ENCODE results near the gene TOLLIP.
A peak's percentile ranks its signal among the peaks of the same experiment; 100 is the strongest.

Gene TOLLIP

DNA sequence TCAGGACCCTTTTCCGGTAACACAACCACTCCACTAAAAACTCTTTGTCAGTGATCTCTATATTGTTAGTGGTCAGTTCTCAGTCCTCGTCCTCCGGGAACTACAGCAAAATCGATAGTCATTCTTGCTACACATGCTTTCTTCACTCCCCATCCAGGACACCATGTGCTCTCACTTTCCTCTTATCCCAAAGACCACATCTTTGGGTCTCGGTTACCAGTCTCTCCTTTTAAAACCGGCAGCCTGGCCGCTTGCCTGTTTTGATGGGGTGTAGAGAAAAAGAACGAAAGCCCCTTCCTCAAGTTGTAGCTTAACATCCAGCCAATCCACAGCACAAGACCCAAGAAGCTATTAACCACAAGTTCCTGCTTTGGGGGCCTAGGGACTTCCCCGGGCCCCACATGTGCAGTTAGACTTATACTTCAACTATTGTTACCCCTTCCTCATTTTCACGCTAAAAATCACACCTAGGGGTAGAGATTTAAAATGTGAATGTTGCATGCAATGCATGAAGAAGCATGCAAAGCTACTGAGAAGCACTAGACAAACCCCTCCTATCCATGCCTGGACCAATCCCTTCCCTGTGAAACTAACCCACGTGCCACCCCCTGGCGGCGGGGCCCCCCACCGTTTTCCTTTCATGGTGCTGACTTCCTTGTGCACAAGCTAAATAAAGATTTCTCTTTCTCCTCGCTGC lies 1.5 kb upstream of the TOLLIP start:
- DNase-seq (ENCODE audit: low spot score), result no peak

DNA sequence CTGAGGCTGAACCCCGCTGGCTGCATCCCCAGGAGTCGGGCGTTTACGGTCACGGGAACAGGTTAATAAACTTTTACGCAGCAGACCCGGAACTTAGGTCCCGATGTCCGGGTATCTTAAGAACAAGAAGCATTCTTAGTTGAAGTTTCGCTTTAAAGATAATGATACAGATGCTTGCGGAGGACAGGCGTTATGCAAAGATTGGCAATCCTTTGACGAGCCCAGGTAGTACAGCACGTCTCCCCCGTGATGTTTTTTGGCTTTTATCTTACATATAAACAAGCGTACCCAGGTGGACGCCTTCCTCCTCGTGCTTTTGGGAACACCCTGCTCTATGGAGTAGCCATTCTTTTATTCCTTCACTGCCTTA lies 871 bp upstream of the TOLLIP start:
- no peak for DNase-seq (ENCODE audit: low spot score)

DNA sequence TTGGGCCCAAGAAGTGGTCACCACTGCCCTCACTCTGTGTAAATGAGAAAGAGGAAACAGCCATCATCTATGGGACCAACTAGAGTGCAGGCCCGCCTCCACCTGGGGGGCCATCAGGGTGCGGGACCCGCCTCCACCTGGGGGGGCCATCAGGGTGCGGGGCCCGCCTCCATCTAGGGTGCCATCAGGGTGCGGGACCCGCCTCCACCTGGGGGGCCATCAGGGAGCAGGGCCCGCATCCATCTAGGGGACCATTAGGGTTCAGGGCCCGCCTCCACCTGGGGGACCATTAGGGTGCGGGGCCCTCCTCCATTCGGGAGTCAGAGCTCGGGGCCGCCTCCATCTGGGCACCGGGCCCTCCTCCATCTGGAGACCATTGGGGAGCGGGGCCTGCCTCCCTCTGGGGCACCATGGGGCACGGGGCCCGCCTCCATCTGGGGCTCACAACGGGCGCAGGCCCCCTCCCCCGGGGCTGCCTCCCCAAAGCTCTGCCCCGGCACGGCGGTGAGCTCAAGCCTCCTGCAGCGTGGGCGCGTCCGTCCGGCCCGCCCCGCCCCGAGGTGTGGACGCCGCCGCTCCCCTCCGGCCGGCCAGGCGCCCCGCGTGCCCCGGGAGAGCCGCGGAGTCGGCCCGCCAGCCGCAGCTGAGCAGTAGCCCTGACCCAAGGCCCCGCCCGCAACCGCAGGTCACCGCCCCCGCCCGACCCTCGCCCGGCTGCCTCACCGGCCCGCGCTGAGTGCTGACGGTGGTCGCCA lies 512 bp downstream of the TOLLIP start:
- DNase-seq (ENCODE audit: low spot score), result peak; percentile 57

DNA sequence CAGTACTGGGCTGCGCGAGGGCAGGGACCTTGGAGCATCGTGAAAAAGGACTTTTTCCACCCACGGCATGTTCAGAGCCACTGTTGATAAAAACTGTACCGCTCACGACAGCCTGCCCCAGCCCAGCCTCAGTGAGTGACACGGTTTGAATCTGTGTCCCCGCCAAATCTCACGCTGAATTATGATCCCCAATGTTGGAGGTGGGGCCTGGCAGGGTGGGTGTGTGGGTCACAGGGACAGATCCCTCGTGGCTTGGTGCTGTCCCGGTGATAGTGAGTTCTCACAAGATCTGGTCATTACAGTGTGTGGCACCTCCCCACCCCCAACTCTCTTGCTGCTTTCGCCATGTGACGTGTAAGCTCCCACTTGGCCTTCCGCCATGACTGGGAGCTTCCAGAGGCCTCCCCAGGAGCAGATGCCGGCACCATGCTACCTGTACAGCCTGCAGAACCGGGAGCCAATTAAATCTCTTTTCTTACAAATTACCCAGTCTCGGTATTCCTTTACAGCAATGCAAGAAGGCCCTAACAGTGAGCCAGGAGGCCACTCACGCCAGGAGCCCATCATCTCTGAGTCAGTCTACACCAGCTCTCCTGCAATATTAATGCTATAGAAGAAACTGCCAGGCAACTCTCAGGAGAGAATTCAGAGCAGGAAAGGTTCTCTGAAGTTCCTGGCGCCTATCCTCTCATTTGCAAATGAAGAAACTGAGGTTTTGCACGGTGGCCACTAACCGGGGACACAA lies 1.3 kb downstream of the TOLLIP start:
- DNase-seq (ENCODE audit: low spot score), result peak; percentile 47

DNA sequence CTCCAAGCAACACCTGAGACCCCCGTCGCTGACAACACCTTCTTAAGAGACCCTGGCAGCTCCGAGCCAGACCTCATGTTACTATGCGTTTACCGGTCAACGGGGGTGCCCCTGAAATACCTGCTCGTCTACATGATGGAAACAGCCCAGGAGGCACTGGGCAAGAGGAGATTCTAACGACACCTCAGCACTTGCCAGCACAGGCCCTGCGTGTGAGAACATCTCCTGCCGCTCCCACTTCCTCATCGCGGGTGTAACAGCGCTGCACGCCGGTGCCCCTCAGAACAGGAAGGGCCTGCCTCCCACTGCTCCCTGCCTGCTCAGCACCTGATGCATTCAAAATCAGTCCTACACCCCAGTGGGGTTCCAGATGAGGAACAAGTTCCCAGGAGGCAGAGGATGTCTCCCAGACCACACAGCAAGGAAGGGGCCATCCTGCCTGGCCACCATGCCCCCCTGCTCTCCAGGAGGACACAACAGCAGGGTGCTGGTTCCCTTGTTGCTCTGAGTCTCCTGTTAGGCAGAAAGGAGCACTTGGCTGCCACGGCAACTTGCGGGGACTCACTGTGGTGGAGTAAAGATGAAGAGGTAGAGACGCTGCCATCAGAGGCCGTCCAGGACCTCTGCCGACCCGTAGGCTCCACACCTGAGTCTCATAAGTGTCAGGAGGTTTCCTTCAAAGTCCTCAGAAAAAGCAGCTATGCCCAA lies 2.1 kb downstream of the TOLLIP start:
- no peak for DNase-seq (ENCODE audit: low spot score)

DNA sequence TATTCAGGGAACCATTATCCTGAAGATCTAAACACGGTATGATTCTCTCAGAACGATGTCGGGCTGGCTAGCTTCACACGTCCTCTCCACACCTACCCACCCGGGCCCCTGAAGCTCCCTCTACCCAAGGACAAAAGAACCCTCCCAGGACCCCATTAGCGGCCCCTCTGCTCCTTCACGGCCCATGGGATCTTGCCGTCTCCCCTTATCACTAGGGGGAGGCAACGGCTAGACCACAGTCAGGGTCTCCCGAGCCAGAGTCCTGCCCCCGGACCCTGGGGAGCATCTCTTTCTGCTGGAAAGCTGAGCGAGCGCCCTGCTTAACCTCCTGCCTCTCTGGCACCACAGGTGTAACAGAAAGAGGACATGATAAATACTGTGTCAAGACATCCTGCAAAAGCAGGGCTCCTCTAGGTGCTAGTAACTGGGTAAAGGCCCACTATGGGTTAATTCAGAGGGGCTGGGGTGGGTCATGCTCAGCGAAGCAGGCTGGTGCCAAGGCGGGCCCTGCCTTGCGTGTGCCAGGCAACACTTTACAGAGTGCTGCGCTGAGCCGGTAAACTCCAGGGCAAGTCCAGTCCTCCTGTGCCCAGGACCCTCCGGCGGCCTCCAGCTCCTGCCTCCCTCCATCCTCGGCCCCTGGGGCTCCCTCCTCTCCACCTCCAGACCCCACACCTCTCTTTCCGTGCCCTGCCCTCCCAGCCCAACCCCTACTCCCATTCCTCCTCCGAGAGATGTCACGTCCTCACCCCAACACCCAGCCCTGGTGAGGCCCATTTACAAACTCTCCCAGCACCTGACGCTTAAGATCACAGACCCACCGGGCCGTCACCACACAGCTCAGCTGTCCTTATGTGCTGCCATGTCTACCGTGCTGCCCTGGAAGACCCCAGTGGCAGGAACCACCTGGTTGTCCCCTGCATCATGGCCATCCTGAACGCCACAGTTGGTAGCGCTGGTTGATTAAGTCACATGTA lies 3.0 kb downstream of the TOLLIP start:
- no peak for DNase-seq (ENCODE audit: low spot score)

DNA sequence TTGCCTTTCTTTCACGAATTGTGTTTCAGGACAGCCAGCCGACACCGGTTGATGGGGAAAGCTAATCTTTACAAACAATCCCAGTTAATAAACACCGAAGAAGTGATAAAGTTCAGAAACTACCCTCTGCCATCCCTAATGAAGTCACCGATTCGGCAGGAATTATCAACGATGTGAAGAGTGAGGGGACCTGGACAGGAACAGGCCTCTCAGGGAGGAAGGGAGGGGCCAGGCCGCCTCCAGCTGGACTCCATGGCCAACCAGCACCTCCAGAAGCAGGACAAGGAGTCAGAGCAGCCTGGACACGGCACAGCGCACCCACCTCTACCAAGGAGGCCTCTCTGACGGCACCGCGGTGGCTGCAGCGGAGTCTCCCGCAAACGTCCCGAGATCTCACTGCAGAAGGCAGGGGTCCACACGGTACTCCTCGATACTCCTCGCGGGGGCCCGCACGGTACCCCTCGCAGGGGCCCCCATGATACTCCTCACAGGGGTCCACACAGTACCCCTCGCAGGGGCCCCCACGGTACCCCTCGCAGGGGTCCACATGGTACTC lies 3.9 kb downstream of the TOLLIP start:
- DNase-seq (ENCODE audit: low spot score), result no peak

DNA sequence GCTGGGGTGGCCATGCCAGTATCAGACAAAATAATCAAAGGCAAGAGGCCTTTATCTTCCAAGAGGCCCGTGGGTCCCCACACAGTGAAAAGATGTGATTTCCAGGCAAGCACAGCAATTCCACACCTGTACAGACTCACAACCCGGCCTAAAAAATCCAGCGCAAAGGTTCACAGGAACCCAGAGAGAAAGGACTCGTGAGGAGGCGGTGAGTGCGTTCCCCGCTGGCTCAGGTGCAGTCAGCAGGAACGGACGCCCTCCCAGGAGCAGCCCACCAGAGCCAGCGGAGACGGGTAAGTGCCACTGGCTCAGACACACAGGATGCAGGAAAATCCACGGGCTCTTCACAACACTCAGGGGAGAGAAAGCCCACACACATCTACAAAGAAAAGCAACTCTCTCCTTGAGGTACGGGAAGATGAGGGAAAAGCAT lies 4.4 kb downstream of the TOLLIP start:
- DNase-seq (ENCODE audit: low spot score), result no peak

DNA sequence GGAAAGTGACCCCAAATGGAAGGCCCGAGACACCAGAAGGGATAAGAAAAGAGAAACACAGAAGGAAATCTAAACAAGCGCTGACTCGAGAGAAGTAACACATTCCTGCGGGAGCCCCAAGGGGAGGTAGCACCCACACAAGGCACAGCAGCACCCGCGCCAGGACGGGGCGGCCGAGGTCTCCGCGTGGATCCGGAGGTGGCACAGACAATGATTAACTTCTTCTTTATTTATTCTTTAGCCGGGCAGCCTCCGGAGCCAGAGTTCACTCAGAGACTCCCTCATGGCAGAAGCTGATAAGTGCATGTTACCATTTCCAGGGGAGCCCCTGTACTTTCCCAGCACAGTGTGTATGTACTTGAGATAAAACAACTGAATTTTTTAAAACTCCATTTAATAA lies 5.1 kb downstream of the TOLLIP start:
- no peak for DNase-seq (ENCODE audit: low spot score)

DNA sequence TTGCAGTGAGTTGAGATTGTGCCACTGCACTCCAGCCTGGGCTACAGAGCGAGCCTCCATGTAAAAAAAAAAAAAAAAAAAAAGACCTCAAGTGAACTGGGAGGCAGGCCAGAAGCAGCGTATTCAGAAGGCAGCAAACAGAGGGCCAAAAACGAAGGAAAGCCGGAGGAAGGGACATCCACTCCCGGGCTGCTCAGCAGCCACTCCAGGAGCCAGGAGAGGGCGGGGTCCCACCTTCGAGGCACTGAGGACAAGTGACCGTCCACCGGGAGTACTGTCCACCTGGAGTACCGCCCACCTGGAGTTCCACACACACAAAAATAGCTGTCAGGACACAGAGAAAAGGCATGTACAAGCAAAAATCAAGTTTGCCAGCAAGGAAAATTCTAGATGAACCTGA lies 5.5 kb downstream of the TOLLIP start:
- DNase-seq (ENCODE audit: low spot score), result no peak

DNA sequence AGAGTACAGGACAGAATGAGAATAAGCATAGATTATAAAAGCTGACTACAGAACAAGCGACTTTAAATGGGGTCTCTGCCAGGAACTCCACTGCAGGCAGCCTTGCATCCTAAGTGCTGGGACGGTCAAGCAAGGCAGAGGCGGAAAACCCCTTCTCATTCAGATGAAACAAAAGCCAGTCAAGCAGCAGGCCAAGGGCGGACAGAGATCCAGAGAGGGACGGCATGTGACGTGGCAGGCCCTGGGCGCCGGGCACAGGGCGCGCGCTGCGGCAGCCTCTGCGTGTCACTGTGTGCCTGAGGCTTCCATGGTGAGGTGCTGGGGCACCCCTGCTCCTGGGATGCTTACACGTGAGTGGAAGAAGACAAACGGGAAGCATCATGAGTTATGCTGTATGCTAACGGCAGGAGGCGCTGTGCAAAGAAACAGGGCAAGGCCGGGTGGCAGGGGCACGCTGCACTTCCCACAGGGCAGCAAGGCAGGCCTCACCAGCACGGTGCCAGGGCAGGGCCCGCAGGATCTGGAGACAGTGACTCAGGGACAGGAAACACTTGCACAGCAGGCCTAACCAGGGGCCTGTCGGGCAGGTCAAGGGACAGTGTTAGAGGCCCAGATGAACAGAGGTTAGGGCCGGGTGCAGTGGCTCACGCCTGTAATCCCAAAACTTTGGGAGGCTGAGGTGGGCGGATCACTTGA lies 6.2 kb downstream of the TOLLIP start:
- no peak for DNase-seq (ENCODE audit: low spot score)

DNA sequence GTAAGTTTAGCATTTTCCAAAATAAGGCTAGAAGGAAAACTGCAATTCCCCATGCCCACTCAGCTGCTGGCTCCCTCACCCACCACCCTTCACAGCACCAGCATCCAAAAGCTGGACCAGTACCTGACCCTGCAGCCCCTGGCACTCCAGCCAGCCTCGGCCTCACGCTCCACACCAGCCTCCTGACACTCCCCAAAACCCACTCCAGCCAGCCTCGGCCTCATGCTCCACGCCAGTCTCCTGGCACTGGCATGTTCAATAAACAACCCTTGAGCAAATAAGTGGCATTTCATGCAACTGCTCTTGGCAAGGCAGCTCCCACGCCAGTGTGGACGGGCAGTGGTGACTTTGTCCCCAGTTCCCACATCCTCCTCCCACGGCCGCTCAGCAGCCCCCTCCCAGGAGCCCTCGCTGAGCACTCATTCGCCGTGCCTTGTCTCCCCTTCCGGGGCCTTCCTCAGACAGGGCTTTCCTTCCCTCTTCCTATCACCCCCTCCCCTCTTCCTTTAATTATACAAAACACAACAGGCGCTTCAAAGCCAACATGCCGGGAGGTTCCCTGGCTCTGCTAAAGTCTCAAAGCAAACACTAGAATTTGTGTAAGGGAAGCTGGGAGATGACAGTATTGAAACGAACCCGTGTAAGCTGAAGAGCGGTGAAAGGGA lies 6.8 kb downstream of the TOLLIP start:
- DNase-seq (ENCODE audit: low spot score), result no peak

DNA sequence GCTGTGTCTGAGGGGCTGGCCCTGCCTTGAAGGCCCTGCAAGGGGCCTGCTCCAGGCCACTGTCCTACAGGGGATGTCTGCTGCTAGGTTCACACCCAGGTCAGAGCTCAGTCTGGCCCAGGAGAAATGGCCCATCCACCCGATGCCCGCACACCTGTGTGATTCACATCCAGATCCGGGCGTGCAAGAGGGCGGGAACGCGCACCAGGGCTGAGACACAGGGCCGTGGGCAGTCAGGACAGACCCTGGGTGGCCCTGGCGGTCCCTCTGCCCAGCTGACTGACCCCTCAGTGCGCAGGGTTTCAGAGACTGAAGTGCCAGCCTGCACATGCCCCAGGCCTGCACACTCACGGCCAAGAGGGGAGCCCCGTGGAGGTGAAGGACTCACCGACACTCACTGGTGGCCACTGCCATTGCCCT lies 7.4 kb downstream of the TOLLIP start:
- DNase-seq (ENCODE audit: low spot score), result no peak

DNA sequence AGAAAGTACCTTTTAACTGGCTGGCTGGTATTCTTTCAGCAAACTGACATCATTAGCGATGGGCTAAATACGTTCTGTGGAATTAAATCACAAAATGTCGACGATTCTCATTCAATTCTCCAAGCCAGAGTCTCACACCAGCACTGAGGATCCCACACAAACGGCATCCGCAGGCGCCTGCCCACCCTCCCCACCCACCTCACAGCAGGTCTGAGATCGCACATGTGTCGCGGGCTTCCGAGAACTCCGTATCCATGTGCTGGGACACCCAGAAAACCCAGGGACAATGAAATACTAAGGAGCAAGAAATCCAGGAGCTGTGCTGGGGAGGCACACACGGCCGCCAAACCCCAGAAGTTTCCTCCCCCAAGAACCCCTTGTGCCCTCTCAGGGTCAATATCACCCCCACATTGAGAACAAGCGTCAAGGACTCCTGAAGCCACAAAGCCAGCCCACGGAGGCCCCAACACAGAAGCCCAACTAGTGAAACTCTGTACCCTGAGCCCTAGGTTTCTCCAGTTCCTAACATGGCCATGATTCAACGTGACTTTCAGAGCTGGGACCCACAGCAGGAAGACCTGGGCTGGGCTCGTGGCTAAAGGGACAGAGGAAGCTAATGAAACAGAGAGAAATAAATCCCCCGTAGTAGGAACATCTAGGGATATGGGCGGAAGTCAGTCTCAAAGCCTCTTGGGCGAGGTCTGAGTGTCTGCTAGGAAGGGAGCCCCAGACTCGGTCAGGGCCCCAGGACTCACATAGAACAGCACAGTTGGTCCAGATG lies 8.0 kb downstream of the TOLLIP start:
- DNase-seq (ENCODE audit: low spot score), result no peak

DNA sequence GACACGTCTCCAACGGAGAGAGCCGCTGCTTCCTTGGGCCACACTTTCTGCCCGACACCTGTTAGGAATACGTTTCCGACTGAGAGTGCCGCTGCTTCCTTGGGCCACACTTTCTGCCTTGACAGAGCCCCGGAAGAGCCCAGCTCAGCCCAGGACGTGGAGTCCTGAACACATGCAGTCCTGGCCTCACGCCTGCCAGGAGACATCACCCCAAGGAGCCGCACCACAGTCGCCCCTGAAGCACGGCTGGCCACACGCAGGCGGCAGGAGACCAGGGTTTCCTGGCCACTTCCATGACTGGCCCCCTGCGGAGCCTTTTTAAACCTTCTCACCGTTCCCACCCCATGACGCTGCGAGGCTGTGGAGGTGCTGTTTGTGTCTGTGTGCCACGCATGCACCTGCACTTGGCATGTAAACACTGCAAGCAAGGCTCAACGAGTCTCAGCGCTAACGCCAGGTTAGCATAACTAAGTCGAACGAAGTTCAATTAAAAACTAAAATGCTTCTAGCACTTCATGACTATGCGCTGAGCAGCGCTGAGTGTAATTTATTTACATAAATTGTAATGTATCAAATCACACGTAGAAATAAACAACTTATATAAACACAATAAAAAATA lies 8.8 kb downstream of the TOLLIP start:
- no peak for DNase-seq (ENCODE audit: low spot score)

DNA sequence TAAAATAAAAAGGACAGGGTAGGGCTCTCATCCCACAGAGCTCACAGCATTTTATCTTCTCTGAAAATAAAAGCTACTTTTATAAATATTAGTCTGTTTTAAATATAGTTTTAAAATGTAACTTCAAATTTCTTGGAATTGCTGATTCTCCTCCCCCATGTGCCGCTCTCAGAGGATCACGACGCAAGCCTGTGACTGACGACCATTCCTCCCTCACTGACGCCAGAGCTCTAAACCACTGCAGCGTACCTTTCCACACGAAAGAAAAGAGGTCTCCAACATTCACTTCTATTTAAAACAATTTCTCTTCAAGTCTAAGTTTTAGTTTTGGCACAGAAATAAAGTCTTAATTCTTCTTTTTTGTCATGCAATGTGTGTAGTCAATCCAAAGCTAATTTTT lies 9.3 kb downstream of the TOLLIP start:
- DNase-seq (ENCODE audit: low spot score), result no peak

DNA sequence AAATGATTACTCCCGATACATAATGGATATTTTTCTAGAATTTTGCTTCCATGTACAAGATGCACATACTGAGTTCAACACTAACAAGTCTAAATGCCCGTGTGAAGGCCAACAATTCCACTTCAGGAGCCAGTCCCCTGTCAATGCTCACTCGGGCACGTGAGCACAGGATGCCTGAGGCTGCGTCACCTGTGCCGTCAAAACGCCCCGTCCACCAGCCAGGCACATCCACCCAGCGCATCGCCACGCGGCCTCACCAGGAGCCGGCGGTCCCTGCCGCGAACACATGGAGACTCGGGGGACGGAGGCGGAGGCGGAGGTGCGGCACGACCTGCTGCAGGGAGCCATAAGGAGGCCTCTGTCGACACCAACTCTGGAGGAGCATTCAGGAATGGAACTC lies 9.8 kb downstream of the TOLLIP start:
- no peak for DNase-seq (ENCODE audit: low spot score)

DNA sequence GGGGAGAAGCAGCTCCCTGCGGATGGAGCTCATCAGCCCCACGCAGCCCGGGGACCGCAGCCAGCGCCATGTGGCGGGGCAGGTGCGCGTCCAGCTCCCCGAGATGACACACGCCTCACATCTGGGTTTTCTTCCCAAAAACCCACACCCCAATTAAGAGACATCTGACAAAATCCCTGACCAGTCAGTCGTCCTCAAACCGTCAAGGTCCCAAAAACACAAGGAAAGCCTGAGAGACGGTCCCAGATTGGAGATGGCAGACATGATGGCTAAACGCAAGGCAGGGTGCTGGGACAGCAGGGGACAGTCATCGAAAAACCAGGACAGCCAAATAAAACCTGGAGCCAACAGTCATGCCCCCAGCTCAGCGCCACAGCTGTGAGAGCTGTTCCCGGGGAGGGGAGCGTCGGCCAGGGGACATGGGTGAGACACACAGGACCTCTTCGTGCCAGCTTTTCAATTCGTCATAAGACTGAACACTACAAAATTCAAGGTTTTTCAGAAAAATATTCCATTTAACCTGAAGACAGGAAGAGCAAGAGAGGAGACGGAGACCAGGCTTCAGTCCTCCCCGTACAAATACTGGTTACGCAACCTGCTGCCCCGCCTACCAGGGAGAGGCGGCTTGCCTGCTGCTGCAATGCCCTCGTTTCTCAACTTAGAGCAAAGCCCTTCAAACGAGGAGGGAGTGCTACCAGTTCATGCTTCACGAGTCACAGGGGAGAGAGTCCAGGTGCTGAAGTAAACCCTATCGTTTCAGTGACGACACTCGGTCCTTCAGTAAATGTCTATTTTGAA lies 10.5 kb downstream of the TOLLIP start:
- peak; percentile 90 for DNase-seq (ENCODE audit: low spot score)
